K562 (cell line): ENCODE data around the gene RAB4B. TPM values are rescaled to one million over a fixed set of nuclear protein-coding genes. Genes with fewer than 3 reads are reported as not detected.
A peak's percentile ranks its signal among the peaks of the same experiment; 100 is the strongest.
"Not testable (repeated sequence)": the region's sequence is repeated elsewhere in the genome, so short reads cannot be mapped to it uniquely, and the experiment has no call there.

Experiments used
- ATAC-seq: fragments of 200-7000 bp; cut with Tn5 transposase; 3 replicates; pipeline ENCODE4 v1.9.1; 2020; ENCODE audit warnings: moderate library complexity
- BruUV-seq: library from RNA; stranded (reverse); fragments of 400-500 nt; replicated peaks from 2 replicates; lab custom pipeline; 2021; lab: Mats Ljungman, UMichigan
- CTCF ChIA-PET: fragments of 300-600 bp; formaldehyde crosslinking; extraction: SDS; loops from one replicate; lab custom pipeline; 2021; ENCODE audit warnings: low intra/inter-chr PET ratio; lab: Yijun Ruan, JAX
- POLR2A ChIA-PET: fragments of 300-600, 350-650 bp; sonication (Branson Sonifier 250); formaldehyde crosslinking; extraction: SDS; loops from one replicate; lab custom pipeline; 2021; ENCODE audit warnings: antibody characterized with exemption, inconsistent platforms; lab: Yijun Ruan, JAX
- DNase-seq, 4 experiments: peaks; one replicate each; pipeline versions ENCODE4 v3.0.0 to v3.0.0-alpha.2; 2011 to 2018; ENCODE audit warnings: low spot score in 3 of 4, mixed read lengths in 3 of 4; ENCODE audit errors: extremely low read depth in 1 of 4
- FAIRE-seq: peaks from 2 replicates; lab custom pipeline; 2011; peaks lifted over from hg19 to GRCh38; lab: Jason Lieb, UNC
- H2AFZ ChIP-seq: 2 replicates; pipeline ENCODE4 v1.6.0; 2011; ENCODE audit warnings: low read depth, low read length, control low read depth, inconsistent platforms
- H3K27ac ChIP-seq: fragments of 200-600 bp; 3 replicates; pipeline ENCODE4 v1.8.0; 2011; ENCODE audit warnings: low read depth, mild to moderate bottlenecking, control low read depth, inconsistent platforms, low read length, moderate library complexity, mixed read lengths; ENCODE audit errors: extremely low read depth
- H3K27me3 ChIP-seq, 2 experiments: fragments of 300-600 bp in 1 of 2; 2 replicates in 1 of 2; 3 replicates in 1 of 2; pipeline versions ENCODE4 v1.6.0 to v1.8.0; 2011; ENCODE audit warnings: inconsistent platforms in 2 of 2, low read length in 2 of 2, mild to moderate bottlenecking in 1 of 2, mixed read lengths in 1 of 2, moderate library complexity in 1 of 2; ENCODE audit not compliant: control insufficient read depth in 2 of 2, insufficient read depth in 2 of 2
- H3K36me3 ChIP-seq: fragments of 300-600 bp; 3 replicates; pipeline ENCODE4 v1.8.0; 2011; ENCODE audit warnings: mild to moderate bottlenecking, low read length, inconsistent platforms; ENCODE audit not compliant: control insufficient read depth, insufficient read depth
- H3K4me1 ChIP-seq, 2 experiments: fragments of 200-600 bp in 1 of 2; replicated peaks in 1 of 2; 2 replicates in 1 of 2; 3 replicates in 1 of 2; pipeline versions ENCODE4 v1.5.1 to v1.8.0; 2011; ENCODE audit warnings: inconsistent platforms in 2 of 2, low read length in 2 of 2, mild to moderate bottlenecking in 1 of 2, mixed read lengths in 1 of 2, moderate library complexity in 1 of 2; ENCODE audit not compliant: control insufficient read depth in 2 of 2, insufficient read depth in 2 of 2
- H3K4me2 ChIP-seq: 2 replicates; pipeline ENCODE4 v1.6.1; 2011; ENCODE audit warnings: low read length, control low read depth, inconsistent platforms, mixed read lengths; ENCODE audit not compliant: insufficient read depth
- H3K4me3 ChIP-seq: fragments of 200-600 bp; sonication (generic), shearing (Covaris generic); 2 replicates; pipeline ENCODE4 v1.5.1; 2016; ENCODE audit warnings: control low read depth, inconsistent platforms
- H3K79me2 ChIP-seq: fragments of 200-600 bp; 3 replicates; pipeline ENCODE4 v1.8.0; 2011; ENCODE audit warnings: low read length, inconsistent platforms; ENCODE audit not compliant: control insufficient read depth, insufficient read depth
- H3K9ac ChIP-seq, 2 experiments: 2 replicates each; pipeline versions ENCODE4 v1.6.0 to v1.6.1; 2011; ENCODE audit warnings: low read depth in 2 of 2, low read length in 2 of 2, control low read depth in 1 of 2, inconsistent platforms in 1 of 2, mild to moderate bottlenecking in 1 of 2, mixed read lengths in 1 of 2; ENCODE audit not compliant: insufficient read depth in 1 of 2
- H3K9me1 ChIP-seq: one replicate; pipeline ENCODE4 v1.6.0; 2011; ENCODE audit warnings: inconsistent platforms, mild to moderate bottlenecking, low read length, moderate library complexity; ENCODE audit not compliant: control insufficient read depth, insufficient read depth
- H3K9me3 ChIP-seq: replicated peaks from 2 replicates; pipeline ENCODE4 v1.5.1; 2011; ENCODE audit warnings: low read depth, low read length, inconsistent platforms; ENCODE audit not compliant: control insufficient read depth, insufficient read depth
- H4K20me1 ChIP-seq: replicated peaks from 2 replicates; pipeline ENCODE4 v1.6.1; 2011; ENCODE audit warnings: low read length, inconsistent platforms, mixed read lengths; ENCODE audit not compliant: control insufficient read depth, insufficient read depth
- ZNF121 ChIP-seq: sonication (generic); formaldehyde crosslinking; conservative IDR thresholded peaks from 2 replicates; pipeline ENCODE4 v1.8.0; 2022; ENCODE audit warnings: missing genetic modification reagents
- WGBS: fragments of 100-300 bp; shearing (Covaris generic); methylation state at CpG from one replicate; pipeline ENCODE4 v1.1.6; 2016; ENCODE audit warnings: low coverage, mixed read lengths; ENCODE audit not compliant: insufficient coverage; ENCODE audit errors: missing lambda C conversion rate; 5-methylcytosine and 5-hydroxymethylcytosine counted together
- in situ Hi-C: fragments of 300-500 bp; cut with MboI; formaldehyde crosslinking; loops from 4 replicates; pipeline ENCODE4 v1.15.0; 2018; ENCODE audit warnings: inconsistent platforms, mixed read lengths
- intact Hi-C: fragments of 100-400 bp; cut with micrococcal nuclease; formaldehyde crosslinking; loops from 2 replicates; pipeline ENCODE4 v1.14.2; 2022
- polyA plus RNA-seq, 8 experiments: library from polyadenylated mRNA; depleted of rRNA in 4 of 8; stranded (reverse) in 5 of 8; unstranded in 3 of 8; fragments of >200 nt; fragmentation: Nextera tagmentation in 2 of 8; fragmentation: Illumina TruSeq in 1 of 8; extraction: Ambion mirVana in 2 of 8; extraction: Trizol in 1 of 8; gene quantifications; 2 replicates each; pipeline versions ENCODE4 v1.2.1 to v1.2.3, GENCODE V29; 2011 to 2014; ENCODE audit warnings: inconsistent platforms in 1 of 8, missing spikeins in 1 of 8
- total RNA-seq, 7 experiments: library from RNA; depleted of rRNA in 6 of 7; stranded (reverse); fragments of >200 nt in 6 of 7; fragmentation: Illumina TruSeq in 2 of 7; extraction: Trizol in 2 of 7; gene quantifications; 2 replicates each; pipeline versions ENCODE4 v1.2.1 to v1.2.3, GENCODE V29; 2011 to 2021; ENCODE audit warnings: low replicate concordance in 1 of 7
- TF ChIP-seq, protein P1 (sequence below), 2 experiments: IDR thresholded peaks; 2 replicates each; pipeline ENCODE4 v1.6.1; 2012; ENCODE audit warnings: improper control_type of control experiment in 2 of 2, low read depth in 2 of 2, low read length in 2 of 2, borderline replicate concordance in 1 of 2

RAB4B gene
- total and polyA plus RNA-seq, 9 of the 15 experiments (the other 6 are each of a cell fraction or from before 2014, with no cell fraction given) = 0.28 to 20.4 (median 9.0) TPM

GRCh38 chr19:40783711-40784110, 5.7 kb downstream of the RAB4B start (continued):
- TF ChIP-seq, protein P1, sequence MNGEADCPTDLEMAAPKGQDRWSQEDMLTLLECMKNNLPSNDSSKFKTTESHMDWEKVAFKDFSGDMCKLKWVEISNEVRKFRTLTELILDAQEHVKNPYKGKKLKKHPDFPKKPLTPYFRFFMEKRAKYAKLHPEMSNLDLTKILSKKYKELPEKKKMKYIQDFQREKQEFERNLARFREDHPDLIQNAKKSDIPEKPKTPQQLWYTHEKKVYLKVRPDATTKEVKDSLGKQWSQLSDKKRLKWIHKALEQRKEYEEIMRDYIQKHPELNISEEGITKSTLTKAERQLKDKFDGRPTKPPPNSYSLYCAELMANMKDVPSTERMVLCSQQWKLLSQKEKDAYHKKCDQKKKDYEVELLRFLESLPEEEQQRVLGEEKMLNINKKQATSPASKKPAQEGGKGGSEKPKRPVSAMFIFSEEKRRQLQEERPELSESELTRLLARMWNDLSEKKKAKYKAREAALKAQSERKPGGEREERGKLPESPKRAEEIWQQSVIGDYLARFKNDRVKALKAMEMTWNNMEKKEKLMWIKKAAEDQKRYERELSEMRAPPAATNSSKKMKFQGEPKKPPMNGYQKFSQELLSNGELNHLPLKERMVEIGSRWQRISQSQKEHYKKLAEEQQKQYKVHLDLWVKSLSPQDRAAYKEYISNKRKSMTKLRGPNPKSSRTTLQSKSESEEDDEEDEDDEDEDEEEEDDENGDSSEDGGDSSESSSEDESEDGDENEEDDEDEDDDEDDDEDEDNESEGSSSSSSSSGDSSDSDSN (IDR thresholded peaks at IDR 0.05; ENCODE audit: borderline replicate concordance in 1 of 2, low read depth in 2 of 2, low read length in 2 of 2) = no peak

DNA sequence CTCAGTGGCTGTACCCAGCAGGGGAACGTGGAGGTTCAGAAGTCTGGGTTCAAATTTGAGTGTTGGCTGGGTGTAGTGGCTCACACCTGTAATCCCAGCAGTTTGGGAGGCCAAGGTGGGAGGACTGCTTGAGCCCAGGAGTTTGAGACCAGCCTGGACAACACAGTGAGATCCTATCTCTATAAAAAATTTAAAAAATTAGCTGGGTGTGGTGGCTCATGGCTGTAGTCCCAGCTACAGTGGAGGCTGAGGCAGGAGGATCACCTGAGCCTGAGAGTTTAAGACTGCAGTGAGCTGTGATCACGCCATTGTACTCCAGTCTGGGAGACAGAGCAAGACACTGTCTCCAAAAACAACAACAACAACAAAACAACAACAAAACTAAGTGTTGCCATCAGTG, 6.1 kb downstream of the RAB4B start:
- H2AFZ ChIP-seq, H3K4me2 ChIP-seq, FAIRE-seq, H3K4me3 ChIP-seq, BruUV-seq, H3K9me1 ChIP-seq, POLR2A ChIA-PET, H4K20me1 ChIP-seq, CTCF ChIA-PET, DNase-seq, H3K79me2 ChIP-seq, H3K36me3 ChIP-seq, in situ Hi-C loops, intact Hi-C loops, H3K27me3 ChIP-seq, ATAC-seq, H3K27ac ChIP-seq, H3K9me3 ChIP-seq: not testable (repeated sequence)
- WGBS = 53% methylated on average over 2 of the region's 2 CpGs
- peak; percentile 71 for TF ChIP-seq ZNF121 (CRISPR knock-in tag)
- peaks cover 1 to 15% of the 10 kb centered on the region in 2 experiments; a peak in 4 of 5 replicates for H3K4me1 ChIP-seq
- peak overlapping the region in 1 of 2 experiments; percentile 68; a peak in 2 of 4 replicates for H3K9ac ChIP-seq
